ENCODE results near the gene HBZ.
"Not testable (repeated sequence)": the region's sequence is repeated elsewhere in the genome, so short reads cannot be mapped to it uniquely, and the experiment has no call there.

Gene HBZ

GRCh38 chr16:152141-153128 lies at the start of gene HBZ:
Gene HBZ, plus strand, starts transcription at chr16:152644. Its CDS starts 266 bp downstream, at chr16:152910.
- no peak for DNase-seq

GRCh38 chr16:104355-104754 lies 48.1 kb upstream of the HBZ start:
- DNase-seq = no peak

GRCh38 chr16:104928-105327 lies 47.5 kb upstream of the HBZ start:
- no peak for DNase-seq

GRCh38 chr16:105521-105920 lies 46.9 kb upstream of the HBZ start:
- DNase-seq = no peak

GRCh38 chr16:106623-107324 lies 45.7 kb upstream of the HBZ start:
- peak; percentile 56 to 60 for DNase-seq

- DNase-seq = no peak
Observed at GRCh38 chr16:112153-112840, 40.1 kb upstream of the HBZ start.

- no peak for DNase-seq
Observed at GRCh38 chr16:114327-114726, 38.1 kb upstream of the HBZ start.

- DNase-seq = no peak
Observed at GRCh38 chr16:116015-116414, 36.4 kb upstream of the HBZ start.

GRCh38 chr16:117379-118365 lies 34.8 kb upstream of the HBZ start:
- peak; percentile 70 for DNase-seq

- DNase-seq = no peak
Observed at GRCh38 chr16:118857-119256, 33.6 kb upstream of the HBZ start.

- DNase-seq = no peak
Observed at GRCh38 chr16:119295-119694, 33.1 kb upstream of the HBZ start.

- DNase-seq = no peak
Observed at GRCh38 chr16:119835-120491, 32.5 kb upstream of the HBZ start.

- no peak for DNase-seq
Observed at GRCh38 chr16:120756-121155, 31.7 kb upstream of the HBZ start.

- no peak for DNase-seq
Observed at GRCh38 chr16:122361-122760, 30.1 kb upstream of the HBZ start.

- not testable (repeated sequence) for DNase-seq
Observed at GRCh38 chr16:123558-124350, 28.7 kb upstream of the HBZ start.

- no peak for DNase-seq
Observed at GRCh38 chr16:125011-125410, 27.4 kb upstream of the HBZ start.

GRCh38 chr16:129075-129474 lies 23.4 kb upstream of the HBZ start:
- no peak for DNase-seq

GRCh38 chr16:130533-131173 lies 21.8 kb upstream of the HBZ start:
- DNase-seq = no peak

- no peak for DNase-seq
Observed at GRCh38 chr16:132120-132519, 20.3 kb upstream of the HBZ start.

GRCh38 chr16:133716-134115 lies 18.7 kb upstream of the HBZ start:
- DNase-seq = no peak

Data from activated CD4-positive, alpha-beta T cell treated with anti-CD3 and anti-CD28 coated beads for 4 hours (primary cell).